GM13976 (cell line): Measurements from ENCODE around the gene CAGE1.
"Not testable (repeated sequence)": the region's sequence is repeated elsewhere in the genome, so short reads cannot be mapped to it uniquely, and the experiment has no call there.

Source experiments
- DNase-seq: peaks from one replicate; pipeline ENCODE4 v3.0.0; 2012; ENCODE audit warnings: low spot score
- in situ Hi-C: fragments of 300-500 bp; cut with MboI; formaldehyde crosslinking; loops from one replicate; pipeline ENCODE4 v1.12.0; 2022; ENCODE audit warnings: low sequenced_read_pairs, mixed read lengths, inconsistent platforms; ENCODE audit not compliant: unreplicated experiment
- TF ChIP-seq, protein P1 (sequence below): IDR thresholded peaks from 2 replicates; pipeline ENCODE4 v1.5.1; 2012; ENCODE audit warnings: borderline replicate concordance, mild to moderate bottlenecking; ENCODE audit not compliant: insufficient read depth; ENCODE audit errors: extremely low read depth, missing control alignments, control extremely low read depth

Gene CAGE1

DNA sequence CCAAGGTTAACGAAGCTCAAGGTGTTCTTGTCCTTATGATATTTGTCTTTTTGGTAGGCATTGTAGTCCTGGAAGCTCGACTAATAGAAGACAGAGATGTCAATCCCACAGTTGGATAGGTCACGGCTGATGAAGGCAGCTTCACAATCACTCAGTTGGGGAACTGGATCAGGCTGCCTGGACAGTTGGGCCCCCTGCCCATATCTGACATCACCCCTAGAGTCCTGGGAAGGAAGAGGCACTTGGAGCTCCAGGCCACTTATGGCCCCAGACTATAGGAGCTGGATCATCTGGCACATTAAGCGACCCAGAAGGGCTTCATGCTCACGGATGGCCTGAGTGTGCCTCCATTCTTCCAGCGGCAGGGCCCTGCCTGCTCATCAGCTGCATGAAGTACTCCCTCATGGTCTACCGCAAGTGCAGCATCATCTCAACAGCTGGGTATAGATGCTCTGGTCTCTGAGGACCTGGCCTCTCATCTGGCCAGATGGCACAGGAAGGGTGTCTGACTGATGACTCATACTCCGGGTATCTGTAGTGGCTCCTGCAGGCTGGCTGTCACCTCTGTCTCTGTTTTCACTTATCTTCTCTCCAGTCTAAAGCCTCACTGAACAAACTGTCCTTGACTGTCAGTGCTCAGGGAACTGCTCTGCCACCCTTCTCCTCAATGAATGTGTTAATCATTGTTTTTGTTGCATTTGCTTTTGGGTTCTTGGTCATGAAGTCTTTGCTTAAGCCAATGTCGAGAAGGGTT, 47.4 kb downstream of the CAGE1 start:
- TF ChIP-seq, protein P1, sequence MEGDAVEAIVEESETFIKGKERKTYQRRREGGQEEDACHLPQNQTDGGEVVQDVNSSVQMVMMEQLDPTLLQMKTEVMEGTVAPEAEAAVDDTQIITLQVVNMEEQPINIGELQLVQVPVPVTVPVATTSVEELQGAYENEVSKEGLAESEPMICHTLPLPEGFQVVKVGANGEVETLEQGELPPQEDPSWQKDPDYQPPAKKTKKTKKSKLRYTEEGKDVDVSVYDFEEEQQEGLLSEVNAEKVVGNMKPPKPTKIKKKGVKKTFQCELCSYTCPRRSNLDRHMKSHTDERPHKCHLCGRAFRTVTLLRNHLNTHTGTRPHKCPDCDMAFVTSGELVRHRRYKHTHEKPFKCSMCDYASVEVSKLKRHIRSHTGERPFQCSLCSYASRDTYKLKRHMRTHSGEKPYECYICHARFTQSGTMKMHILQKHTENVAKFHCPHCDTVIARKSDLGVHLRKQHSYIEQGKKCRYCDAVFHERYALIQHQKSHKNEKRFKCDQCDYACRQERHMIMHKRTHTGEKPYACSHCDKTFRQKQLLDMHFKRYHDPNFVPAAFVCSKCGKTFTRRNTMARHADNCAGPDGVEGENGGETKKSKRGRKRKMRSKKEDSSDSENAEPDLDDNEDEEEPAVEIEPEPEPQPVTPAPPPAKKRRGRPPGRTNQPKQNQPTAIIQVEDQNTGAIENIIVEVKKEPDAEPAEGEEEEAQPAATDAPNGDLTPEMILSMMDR = no peak
- in situ Hi-C loops = no loop called here
- DNase-seq = no peak

DNA sequence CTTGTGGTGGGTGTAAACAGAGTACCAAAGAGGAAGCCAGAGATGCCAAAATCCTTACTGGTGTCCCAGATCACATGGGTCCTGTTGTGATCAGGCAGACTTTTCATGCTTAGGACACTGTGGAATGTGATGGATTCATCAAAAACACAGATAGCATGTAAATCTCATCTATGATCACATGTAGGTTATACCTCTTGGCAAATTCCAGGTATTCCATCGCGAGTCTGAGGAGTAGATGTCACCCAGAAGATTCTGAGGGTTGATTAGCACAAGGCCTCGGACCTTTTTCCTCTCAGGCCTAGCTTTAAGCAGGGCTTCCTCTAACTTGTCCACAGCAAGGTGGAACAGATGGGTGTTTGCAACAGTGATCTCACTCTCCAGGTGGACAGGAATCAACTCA, 48.3 kb downstream of the CAGE1 start:
- TF ChIP-seq, protein P1 = no peak
- in situ Hi-C loops = no loop called here

DNA sequence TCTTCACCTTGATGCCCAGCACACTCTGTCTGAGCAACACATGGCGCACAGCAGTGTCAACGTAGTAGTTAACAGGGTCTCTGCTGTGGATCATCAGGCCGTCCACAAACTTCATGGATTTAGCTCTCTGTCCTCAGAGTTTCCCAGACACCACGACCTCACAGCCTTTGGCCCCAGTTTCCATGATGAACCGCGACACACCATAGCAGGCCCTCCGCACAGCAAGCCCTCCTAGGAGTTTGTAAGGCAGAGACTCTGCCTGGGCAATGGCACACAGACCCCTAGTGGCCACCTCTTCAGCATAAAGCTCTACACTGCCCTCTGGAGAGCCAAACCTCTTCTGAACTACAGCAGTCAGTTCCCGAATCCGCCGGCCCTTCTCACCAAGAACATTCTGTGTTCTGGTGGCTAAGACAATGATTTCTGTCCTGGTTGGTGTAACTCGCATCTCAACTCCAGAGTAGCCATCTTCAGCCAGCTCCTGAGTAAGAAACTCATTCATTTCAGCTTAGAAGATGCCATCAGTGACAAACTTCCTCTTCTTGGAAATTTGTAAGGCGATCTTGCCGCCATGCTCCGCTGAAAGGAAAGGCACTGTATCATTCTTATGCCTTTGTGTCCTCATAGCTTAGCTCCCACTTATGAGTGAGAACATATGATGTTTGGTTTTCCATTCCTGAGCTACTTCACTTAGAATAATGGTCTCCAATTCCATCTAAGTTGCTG, 50.4 kb downstream of the CAGE1 start:
- DNase-seq = peak; percentile 39
- TF ChIP-seq, protein P1 = peak; percentile 15
- in situ Hi-C loops = not testable (repeated sequence)

More for the DNA sequence above, 48.3 kb downstream of the CAGE1 start:
- DNase-seq = no peak

DNA sequence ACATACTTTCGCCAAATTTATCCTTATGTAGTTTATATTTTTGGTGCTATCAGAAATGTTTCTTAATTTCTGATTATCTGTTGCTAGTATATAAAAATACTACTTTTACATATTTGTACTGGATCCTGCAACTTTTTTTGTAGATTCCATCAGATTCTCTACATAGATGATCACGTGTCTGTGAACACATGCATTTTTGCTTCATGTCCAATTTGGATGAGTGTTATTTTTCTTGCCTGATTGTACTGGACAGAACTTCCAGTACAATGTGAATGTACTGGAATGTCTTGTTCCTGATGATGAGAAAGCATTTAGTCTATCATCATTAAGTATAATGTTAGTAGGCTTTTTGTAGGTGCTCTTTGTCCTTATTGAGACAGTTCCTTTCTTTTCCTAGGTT, 51.5 kb downstream of the CAGE1 start:
- DNase-seq = no peak
- TF ChIP-seq, protein P1 = no peak
- in situ Hi-C loops = no loop called here

DNA sequence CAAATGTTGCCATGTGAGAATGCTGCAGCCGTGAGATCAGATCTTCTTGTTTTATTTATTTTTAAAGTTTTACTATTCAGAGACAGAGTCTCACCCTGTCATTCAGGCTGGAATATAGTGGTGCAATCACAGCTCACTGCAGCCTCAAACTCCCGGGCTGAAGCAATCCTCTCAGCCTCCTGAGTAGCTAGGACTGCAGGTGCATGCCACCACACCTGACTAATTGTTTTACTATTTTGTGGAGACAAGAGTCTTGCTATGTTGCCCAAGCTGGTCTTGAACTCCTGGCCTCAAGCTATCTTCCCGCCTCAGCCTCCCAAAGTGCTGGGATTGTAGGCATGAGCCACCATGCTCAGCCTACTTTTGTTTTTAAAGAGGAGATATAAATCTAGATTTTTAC, 54.0 kb downstream of the CAGE1 start:
- DNase-seq = no peak
- in situ Hi-C loops = no loop called here
- TF ChIP-seq, protein P1 = no peak

- DNase-seq = no peak
- TF ChIP-seq, protein P1 = no peak
- in situ Hi-C loops = no loop called here
Measured at GRCh38 chr6:7334685-7335084, 54.9 kb downstream of the CAGE1 start.
